Activated CD4-positive, alpha-beta T cell treated with anti-CD3 and anti-CD28 coated beads for 1 hour (primary cell): Measurements from ENCODE around the gene NT5DC3.
A peak's percentile ranks its signal among the peaks of the same experiment; 100 is the strongest.

ENCODE experiments used
- DNase-seq: peaks from one replicate; pipeline ENCODE4 v3.0.0-alpha.2; 2020

Gene NT5DC3

DNA sequence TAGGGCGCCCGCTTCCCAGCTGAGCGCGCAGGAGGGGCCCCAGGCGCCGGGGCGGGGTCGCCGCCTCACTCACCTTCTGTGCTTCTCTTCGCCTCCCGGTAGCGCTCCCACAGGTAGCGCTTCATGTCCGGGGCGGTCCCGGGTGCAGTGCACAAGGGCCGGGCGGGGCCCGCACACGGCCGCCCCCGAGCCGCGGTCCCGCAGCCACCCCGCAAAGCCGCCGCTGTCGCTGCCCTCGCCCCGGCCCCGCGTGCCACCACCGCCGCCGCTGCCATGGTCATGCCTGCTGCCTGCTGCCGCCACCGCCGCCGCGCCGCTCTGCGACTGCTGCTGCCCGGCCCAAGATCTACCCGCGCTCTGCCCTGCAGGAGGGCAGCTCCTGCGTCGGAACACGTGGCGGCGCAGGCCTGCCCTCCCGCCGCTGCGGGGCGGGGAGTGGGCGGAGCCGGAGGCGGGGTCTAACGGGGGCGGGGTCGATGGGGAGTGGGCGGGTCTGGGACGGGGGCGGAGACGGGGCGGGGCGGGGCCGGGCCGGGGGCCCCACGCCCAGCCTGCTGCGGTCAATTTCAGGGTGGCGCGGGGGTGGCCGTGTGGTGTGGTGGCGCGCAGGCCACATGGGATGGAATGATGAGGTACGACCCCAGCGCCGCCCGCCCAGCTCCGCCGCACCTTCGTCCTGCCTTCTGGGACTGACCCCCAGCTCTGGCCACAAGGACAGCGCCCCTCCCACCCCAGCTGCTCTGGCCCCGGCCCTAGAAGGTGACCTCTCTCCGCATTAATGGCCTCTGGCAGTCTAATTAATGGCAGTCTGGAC lies at the start of gene NT5DC3:
Gene NT5DC3 (minus strand): TSS at position 359 of the 814 bp plus-strand sequence. CDS start 78 bp downstream, at position 281.
- DNase-seq, result peak; percentile 75

DNA sequence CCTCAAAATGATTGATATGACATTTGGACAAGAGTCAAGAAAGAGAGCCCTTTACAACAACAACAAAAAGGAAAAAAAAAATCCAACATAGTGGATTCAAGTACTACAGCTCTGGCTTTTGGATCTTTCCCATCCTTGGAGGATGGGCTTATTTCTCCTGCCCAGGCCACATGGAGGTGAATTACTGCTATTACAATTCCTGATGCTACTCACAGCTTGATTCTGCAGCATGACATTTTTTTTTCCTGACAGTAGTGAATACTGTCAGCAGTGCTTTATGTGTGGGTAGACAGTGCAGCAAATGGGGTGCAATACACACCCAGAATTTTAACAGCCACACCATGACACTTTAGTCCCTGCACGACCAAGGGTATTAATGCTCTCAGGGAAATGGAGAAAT lies 46.7 kb upstream of the NT5DC3 start:
- DNase-seq, result no peak

DNA sequence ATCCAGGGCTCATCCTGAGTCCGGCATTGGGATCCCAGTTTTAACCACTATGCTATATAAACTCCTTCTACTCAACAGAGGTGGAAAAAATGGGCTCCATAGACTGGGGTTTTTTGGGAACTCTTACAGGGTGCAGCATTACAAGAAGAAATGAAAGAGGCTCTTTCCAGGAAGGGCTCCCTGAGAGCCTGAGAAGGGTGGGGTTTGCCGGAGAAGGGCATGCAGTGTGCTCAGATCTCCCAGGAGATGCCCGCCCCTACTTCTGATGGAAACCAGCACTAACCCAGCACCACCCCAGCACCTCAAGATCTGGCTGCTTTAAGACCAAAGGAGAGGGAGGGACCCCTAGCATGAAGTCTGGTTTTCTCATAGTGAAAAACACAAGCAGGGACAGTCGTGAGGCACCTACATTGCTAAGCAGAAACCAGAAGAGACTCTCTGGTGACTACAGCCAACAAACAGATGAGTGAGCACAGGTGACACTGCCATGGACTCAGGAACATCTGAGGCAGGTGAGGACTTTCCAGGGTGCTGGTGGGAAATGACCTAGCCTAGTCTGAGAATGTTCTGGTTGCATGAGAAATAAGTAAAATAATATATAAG lies 45.3 kb upstream of the NT5DC3 start:
- DNase-seq, result no peak

DNA sequence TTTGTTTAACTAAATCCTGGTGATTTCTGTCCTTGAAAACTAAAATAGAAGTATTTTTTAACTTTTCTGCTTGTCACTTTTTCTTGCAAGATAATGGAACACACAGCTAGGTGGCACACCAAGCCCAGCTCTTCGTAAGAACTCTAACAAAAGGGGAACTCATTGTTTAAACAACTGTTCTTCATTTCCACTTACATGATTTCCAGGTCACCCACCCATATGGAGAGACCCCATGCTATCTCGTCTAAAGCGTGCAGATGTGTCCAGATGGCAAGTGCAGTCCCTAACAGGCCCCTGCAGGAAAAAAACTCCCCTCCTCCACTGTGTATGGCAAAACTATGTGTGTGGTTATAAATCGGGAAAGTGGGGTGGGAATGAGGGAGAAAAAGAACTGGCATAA lies 43.3 kb upstream of the NT5DC3 start:
- DNase-seq, result no peak

DNA sequence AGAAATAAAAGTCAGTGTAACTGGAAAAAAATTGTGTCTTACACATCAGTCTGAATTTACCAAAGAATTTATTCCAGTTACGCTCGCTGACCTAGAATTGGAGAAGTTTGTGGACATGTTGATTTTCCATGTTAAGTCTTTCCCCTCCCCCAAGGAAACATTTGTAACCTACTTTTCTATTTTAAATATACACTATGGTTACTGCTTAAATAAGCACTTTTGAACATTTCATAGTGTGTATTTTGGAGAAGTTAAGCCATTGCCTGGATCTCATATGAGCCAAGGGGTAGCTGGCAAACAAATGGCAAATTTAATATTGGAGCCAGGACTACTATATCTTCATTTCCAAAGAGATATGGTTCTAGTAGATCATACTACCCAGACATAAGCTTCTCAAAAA lies 42.9 kb upstream of the NT5DC3 start:
- DNase-seq, result no peak

DNA sequence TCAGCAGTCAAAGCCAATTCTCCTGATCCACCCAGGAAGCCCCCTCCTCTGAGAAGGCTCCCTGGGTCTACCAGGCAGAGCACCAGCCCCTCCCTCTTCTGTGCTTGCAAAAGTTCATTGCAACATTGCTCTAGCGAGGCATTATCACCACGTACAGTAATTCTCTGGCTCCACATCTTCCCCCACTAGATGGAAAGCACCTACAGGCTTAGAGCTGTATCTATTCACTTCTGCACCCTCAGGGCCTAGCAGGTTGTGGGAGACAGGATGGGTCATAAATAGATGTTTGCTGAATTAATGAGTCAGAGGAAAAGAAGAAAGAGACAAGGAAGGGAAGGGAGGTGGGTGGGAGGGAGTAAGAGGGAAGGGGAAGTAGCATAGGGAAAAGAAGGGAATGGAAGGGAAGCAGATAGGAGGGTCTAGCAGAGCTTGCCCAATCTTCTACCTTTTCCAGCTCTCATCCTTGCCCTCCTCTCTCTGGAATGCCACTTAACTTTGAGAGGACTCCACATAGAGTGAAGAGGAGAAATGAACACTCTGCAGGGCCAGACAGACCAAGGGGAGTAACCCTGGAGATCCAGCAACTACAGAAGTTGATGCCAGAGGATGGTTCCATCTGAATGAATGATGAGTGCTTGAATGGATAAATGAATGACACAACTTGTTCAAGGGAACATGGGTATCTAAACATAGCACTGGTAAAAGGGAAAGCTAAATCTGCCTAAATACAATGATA lies 42.0 kb upstream of the NT5DC3 start:
- no peak for DNase-seq

DNA sequence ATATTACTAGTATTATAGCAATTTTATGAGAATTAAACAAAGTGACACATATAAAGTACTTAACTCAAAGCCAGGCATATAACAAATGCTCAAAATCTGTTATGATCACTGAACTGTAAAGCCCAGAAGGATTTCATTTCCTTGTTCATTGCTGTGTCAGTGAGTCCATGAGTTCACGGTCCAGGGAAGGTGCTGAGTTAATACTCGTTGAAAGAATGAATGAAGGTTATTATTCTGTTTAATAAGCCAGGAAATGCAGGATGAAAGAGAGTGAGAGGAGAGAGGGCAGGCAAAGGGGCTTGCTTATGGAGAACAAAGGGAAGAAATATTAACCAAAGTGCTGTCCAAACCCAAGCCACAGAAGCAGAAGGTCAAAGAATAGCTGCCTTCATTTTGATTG lies 40.2 kb upstream of the NT5DC3 start:
- DNase-seq, result no peak

DNA sequence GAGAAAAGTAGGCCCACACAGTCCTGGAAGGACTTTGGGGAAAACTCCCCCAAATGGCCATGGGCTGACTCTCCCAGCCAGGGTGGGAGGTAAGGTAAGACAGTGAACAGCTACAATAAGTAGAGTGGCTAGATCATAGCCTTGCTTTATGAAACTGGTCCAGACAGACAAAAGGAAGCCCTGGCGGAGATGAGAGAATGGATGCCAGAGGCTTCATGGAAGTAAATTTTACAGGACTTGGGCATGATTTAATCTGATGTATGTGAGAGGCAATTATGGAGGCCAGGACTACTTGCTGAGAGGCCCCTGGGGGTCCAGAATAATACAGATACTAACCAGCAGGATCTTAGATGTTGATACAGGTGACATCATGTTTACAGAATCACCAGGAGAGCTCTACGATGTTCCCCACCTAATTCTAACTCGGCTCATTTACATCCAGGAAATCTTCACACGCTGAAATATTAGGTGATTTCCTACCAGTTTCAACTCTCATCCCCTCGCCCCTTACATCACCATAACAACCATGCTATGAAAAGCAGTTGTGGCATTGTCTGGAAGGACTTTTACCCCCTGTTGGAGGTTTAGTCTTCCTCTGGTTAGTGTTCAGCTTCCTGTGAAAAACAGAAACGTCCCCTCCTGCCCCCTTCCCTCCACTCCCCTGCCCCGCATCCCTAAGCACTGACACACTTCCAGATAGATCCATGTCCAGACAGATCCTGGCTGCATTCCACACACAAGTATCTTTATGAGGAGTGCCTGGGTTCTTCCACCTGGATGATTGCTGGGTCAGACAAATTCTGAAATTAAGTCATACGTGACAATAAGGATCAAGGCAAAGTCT lies 39.5 kb upstream of the NT5DC3 start:
- no peak for DNase-seq

DNA sequence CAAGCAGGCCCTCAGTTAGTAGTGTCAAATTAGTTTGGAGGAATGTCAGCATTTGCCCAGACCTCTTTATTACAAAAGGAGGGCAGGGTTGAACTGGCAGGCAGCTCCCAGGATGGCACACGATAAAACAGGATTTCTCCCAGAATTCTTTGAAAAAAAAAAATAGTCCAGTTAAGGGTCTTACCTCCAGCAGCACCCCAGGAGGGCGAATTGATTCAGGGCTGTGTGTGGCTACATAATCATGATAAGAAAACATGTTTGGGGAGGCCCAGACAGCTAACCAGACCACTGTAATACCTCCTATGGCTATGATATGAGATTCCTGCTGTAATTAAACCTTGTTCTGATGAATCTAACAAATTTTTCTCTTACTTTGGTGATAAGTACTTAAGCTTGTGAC lies 38.8 kb upstream of the NT5DC3 start:
- DNase-seq, result no peak

DNA sequence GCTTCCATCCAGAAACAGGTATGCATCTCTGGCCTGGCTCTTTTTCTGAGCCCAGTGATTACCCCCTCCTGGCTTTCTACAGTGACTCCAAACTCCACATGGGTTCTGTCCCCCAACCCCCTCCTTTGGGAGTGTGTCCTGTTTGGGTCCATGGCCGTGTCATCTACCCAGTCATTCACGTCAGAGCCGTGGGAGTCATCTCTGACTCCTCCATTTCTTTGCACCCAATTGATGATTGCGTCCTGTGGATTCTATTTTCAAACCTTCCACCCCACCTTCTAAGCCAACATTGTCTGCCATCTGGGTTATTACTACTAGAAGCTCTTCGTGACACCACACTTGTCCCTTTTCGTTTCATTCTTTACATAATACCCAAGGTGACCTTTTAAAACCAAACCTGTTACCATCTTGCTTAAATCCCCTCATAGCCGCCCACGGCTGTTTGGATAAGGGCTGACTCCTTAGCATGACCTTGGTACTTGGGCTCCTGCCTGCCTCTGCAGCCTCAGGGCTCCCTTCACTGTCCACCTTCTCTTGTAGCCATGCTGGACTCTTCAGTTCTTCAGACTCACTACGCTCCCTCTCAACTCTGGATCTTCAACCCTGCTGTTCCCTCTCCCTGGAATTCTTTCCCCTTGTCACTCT lies 38.1 kb upstream of the NT5DC3 start:
- no peak for DNase-seq

DNA sequence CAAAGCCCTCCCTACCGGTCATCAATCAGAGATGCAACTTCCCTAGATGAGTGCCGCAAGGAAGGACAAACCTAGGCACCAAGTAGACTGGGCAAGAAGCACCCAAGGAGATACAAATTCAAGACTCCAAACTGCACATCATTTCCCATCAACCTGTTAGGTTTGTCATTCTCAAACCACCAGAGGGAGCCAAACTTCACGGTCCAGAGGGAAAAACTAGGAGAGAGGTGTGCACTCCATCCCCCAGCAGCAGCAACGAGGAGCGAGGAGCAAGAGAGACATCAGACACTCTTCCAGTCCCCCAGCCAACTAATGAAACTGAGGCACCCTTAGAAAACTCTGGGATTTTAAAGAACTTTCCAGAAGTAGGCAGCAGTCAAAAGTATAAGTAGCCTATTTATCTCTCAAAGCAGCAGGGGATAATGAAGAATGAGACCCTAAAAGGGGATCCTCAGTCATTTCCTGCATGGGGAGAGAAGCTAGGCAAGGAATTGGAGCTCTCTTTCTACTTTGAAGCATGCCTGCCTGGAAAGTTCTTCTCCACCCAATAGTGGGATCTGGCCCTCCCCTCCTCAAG lies 37.0 kb upstream of the NT5DC3 start:
- no peak for DNase-seq

DNA sequence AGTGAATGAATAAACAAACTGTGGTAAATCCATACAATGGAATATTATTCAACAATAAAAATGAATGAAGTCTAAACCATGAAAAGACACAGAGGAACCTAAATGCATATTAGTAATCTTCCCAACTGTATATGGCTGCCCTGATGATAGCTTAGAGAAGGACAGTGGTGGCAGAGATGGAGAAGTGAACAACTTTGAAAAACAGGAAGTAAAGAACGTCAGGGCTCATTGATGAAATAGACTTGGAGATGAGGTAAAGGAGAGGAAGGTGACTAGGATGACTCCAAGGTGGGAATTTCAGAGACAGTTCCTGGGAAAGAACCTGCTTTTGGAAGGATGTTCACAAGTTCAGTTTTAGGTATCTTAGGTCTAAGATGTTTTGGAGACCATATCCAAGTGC lies 36.3 kb upstream of the NT5DC3 start:
- DNase-seq, result no peak

DNA sequence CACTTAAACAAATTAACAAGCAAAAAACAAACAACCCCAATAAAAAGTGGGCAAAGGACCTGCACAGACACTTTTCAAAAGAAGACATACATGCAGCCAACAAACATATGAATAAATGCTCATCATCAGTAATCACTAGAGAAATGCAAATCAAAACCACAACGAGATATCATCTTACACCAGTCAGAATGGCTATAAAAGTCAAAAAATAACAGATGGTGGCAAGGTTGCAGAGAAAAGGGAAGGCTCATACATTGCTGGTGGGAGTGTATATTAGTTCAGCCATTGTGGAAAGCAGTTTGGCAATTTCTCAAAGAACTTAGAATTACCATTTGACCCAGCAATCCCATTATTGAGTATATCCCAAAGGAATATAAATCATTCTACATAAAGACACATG lies 34.6 kb upstream of the NT5DC3 start:
- no peak for DNase-seq

DNA sequence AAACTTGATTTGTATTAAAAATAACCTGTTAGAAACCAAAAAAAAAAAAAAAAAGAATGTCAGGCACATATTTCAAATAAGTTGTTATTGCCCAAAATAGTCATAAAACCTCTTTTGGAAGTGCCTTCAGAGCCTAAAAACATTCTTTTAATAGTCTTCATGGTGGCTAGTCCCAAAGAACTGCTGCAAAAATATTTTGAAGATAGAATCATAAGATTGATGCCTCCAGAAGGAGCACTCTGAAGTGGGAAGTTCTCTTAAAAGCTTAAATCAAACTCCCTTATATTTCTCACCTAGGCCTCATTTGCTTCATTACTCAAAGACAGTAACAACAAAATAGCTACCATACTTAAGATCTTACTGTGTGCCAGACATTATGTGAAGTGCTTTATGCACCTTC lies 27.2 kb upstream of the NT5DC3 start:
- DNase-seq, result no peak

DNA sequence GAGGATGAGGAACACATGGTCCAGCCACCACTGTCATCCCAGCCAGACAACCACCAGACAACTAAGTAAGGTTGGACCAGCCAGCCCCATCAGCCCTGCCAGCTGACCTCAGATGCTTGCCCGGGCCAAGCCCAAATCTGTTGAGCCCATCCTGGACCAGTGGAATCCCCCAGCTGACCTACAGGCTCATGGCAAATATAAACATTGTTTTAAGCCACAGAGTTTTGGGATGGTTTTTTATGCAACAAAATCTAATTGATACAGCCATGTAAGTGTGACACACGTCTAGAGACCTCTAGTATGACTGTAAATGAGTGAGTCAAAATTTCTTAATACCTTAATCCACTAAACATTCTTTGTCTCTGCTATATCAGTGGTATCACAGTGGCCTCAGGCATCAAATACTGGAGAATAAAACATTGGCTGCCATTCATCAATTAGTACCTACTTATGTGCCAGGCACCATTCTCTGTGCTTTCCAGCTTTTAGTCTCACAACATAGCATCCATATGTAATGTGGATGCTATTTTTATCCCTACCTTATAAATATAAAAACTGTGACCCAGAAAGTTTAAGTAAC lies 24.2 kb upstream of the NT5DC3 start:
- no peak for DNase-seq

DNA sequence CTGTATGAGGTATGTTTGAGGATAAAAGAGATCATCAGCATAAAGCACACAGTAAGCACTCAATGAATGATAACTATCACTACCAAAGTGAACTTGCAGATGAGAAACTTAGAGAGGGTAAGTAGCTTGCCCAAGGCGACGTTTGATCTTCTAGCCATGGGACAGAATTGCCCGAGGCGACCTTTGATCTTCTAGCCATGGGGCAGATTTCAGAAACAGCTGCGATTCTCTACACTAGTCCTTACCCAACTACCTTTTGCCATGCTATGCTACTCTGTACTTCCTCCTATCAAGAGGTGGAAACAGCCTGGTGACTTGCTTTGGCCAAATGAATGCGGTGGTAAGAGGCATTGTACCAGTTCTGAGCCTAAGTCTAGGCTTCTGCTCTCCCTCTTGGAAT lies 23.7 kb upstream of the NT5DC3 start:
- no peak for DNase-seq

DNA sequence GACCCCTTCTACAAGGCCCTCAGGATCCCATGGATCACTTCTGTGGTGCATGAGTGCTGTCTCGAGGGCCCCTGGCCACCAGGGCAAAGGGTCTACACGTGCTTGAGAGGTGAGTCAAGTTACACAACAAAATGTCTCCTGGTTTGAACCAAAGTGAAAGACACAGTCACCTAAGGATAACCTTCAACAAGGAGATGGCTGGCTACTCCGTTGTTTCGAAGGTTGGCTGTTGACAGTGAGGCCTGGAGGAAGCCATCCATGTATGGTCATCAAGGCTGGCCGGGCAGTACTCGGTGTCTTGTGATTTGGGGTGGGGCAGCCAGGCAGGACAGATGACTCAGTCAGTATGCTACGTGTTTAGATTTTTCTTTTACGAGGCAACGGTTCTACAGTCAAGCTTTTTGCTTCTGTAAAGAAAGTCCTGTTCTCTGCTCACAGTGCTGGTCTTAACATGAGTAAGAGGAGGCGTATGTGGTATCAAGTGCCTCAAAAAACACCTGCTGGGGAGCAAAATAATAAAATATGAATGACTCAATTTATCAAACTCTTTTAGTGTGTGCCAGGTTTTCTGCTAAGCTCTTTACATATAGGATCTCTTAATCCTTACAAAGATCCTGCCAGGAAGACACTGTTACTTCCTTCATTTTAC lies 18.0 kb upstream of the NT5DC3 start:
- no peak for DNase-seq

DNA sequence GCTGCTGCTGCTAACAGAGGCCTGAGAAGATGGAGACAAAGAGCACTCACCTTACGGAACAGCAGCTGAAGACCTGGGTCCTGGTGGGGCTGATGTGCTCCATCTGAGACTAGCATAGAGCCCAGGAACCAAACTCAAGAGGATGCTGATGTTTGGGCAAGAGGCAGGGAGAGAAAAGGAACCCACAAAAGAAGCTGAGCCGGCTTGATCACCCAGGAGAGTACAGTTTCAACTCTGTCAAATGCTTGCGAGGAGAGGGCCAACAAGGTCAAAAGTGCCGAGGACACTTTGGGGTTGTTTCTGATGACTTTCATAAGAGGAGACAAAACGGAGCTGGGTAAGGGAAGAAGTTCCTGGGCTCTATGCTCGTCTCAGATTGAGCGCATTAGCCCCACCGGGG lies 17.3 kb upstream of the NT5DC3 start:
- DNase-seq, result no peak

DNA sequence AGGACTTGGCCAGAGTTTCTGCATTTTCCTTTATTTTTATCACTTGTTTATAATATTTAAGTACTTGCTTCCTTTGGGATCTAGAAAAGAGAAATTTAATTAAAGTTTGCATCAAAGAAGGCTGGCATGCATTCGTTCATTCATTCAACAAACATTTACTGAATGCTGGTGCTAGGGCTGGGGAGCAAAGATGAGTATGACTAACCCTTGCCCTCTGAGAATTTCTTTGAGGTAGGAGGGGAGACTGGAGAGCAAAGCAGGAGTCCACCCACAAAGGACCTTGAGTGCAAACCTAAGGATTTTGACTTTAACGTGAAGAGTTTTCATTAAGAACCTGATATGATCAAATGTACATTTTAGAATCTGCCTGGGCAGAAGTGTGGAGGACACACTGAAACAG lies 16.1 kb upstream of the NT5DC3 start:
- no peak for DNase-seq

DNA sequence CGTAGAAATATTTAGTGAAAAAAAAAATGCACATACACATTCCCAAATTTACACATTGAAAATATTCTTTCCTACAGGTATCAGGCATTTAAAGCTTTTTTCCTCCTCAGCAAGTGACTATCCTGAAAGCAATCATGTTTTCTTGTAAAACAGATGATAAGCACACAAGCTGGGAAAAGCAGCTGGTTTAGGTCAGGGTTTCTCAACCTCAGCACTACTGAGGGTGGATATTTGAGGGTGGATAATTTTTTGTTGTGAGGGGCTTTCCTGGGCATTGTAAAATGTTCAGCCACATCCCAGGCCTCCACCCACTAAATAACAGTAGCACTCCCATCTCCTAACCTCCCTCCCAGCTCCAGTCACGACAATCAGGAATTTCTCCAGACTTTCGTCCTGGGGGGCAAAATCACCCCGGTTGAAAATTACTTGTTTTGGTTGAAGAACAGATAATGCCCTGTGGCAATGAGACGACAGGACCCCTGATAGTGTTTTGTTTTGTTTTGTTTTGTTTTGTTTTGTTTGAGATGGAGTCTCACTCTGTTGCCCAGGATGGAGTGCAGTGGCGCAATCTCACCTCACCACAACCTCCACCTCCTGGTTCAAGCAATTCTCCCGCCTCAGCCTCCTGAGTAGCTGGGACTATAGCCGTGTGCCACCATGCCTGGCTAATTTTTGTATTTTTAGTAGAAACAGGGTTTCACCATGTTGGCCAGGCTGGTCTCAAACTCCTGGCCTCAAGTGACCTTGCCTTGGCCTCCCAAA lies 15.0 kb upstream of the NT5DC3 start:
- DNase-seq, result no peak
